Thyroid gland (tissue), 4 donors: ENCODE measurements around the gene LAMC3.

Experiments used
- CTCF ChIP-seq, 6 experiments: fragments of 200-600 bp in 3 of 6; fragments of 450-650 bp in 3 of 6; sonication (generic) in 3 of 6; IDR thresholded peaks; one replicate each; pipeline ENCODE4 v1.5.1; 2016 to 2019; ENCODE audit warnings: antibody characterized with exemption in 6 of 6, mild to moderate bottlenecking in 2 of 6, inconsistent platforms in 1 of 6, moderate library complexity in 1 of 6
- POLR2A ChIP-seq, 2 donors: fragments of 450-650 bp; IDR thresholded peaks; one replicate each; pipeline ENCODE4 v1.6.1; 2017; ENCODE audit warnings: antibody characterized with exemption in 2 of 2, mild to moderate bottlenecking in 2 of 2, moderate library complexity in 1 of 2

- no peak for TF ChIP-seq CTCF (IDR thresholded peaks at IDR 0.05)
- no peak for TF ChIP-seq POLR2A (IDR thresholded peaks at IDR 0.05)
Observed at GRCh38 chr9:131024978-131025868, 16.2 kb downstream of the LAMC3 start.
